GM19023 (cell line): ENCODE measurements around the gene AAMP.

ENCODE experiments used
- ATAC-seq: cut with Tn5 transposase; IDR thresholded peaks from one replicate; pipeline ENCODE4 v1.9.1; 2021; ENCODE audit warnings: mild to moderate bottlenecking, moderate library complexity; ENCODE audit not compliant: unreplicated experiment

The AAMP gene

DNA sequence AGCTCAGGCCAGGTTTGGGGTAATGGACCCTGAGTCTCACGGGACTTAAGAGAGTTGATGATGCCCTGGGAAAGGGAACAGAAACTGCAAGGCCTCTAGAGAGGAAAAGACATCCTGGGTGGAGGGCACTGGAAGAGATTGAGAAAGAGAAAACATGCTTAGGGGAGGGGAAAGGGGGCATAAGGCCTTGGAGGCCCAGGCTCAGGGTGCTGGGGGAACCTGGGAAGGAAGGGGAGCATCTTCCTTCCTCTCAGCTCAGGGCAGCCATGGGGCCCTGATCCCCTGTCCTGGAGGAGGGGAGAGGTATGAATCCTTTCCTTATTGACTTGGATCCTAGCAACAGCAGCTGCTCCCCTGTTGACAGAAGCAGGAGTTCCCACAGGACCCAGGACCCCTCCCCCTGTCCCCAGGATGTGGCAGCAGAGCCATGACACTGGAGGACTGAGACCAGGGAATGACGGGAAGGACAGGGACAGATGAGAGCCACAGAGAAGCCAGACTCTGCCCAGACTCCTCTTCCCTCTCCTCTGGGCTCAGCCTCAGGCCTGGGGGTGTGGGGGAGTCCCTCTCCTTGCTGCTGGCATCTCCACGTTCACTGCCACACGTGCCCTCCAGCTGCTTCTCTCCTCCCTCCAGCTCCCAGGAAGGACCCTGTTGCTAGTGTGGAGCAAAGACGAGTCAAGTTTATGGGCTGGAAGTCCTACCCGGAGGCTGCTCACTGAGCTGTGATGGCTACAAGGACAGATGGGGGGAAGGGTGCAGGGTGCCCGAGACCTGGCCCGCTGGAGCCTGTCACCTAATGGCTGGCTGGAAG is 8.3 kb downstream of the AAMP start:
- ATAC-seq: no peak

DNA sequence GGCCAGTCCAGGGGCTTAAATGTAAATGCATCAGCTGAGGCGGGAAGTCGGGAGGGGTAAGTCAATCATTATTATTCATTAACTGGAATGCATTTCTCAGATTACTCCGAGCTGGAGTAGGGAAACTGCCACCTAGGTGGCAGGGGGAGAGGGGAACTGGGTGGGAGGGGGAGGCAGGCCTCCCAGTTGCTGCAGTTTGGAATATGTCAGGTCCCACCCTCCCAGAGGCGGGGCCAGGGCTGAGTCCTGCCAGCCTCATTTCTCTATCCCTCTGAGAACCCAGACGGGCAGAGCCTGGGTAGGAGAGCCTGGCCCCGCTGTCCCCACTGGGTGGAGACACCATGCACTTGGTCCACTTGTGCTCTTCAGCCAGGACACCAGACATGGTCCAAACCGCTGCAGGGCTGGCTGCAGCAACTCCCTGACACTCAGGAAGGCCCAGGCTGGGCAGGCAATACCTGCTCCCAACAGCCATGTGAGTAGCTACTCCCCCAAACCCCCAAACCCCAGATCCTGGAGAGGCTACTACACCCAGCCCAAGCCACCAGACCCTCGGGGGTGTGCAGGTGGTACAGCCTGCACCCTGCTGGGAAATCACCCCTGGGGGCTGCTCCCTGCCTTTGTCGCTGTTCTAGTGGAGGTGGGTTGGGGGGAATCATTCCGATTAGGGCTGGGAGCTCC is 9.1 kb downstream of the AAMP start, which contains the start of gene GPBAR1:
TSS of gene GPBAR1 (plus strand) at position 274 of the 681 bp plus-strand sequence. CDS start 1,710 bp downstream, outside the sequence.
- no peak for ATAC-seq

DNA sequence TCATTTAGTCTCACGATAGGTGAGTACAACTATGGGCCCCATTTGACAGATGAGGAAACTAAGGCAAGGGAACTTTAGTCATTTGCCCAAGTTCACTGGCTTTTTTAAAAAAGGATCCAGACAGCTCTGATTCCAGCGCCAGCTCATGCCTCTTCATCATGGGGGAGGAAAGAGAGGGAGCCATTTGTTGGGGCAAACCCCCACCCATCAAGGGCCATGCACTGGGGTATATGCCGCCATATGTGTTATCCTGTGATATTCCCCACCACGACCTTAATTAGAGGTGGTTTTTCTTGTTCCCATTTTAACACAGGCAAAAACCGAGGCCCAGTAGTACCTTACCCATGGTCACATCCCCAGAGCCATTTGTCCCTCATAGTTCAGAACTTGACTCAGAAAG is 9.8 kb downstream of the AAMP start:
- no peak for ATAC-seq

DNA sequence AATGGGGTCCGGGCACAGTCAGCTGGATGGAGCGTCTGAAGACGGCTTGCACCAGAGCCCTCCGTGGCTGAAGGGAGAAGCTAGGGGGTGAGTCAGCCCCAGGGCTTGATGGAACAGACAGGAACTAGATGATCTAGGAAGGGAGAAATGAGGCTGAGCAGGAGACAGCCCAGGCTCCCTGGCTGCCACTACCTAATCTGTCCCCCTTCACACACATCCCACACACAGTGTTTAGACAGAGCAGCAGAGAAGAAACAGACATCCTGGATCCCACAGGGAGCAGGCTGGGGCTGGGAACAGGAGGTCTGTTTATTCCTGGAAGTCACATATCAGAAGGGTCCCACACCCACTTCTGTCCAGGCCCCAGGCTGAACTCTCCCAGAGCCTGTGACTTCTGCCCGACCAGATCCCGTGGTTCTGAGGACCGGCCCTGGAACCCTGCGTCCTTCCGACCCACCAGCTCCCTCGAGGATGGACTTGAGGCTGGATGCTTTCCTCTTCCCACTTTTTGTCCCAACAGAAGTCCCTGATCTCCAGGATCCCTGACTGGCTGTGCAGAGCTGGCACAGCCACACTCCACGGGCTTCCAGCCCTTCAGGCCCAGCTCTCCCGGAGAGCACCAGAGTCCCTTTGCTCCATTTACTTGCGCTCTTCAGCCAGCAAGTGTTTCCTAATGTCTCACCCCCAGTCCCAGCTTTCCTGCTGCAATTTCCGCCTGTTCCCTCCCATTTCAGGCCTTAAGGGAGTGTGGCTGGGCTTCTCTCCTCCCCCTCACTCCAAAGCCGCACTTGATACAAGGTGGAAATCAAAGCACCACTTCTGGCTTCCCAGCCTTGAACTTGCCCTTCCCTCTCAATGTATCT is 10.6 kb downstream of the AAMP start:
- ATAC-seq: no peak

DNA sequence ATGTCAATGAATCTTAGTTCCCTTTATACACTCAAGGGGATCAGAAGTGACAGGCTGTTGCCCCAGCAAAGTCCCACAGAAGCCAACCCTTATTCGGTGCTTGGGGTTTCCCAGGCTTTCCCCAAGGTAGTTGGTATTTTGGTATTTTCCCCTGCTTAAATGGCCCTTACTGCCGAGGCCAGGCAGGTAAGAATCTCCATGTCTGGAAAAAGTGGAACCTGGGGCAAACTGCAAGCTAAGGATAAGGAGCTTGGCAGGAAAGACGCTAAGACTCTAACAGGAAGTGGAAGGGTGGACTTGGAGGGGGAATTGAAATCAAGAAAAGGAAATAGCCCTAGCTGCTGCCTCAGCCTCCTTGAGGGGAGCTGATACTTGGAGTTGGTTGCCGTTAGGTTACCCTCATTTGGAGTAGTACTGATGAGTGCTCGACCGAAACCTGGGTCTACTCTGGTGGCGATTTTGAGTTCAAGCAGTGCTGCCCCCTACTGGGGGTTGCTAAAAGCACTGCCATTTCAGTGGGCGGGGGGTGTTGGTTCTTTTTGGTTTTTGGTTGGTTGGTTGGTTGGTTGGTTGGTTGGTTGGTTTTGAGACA is 12.5 kb downstream of the AAMP start:
- ATAC-seq: peak; percentile 64

DNA sequence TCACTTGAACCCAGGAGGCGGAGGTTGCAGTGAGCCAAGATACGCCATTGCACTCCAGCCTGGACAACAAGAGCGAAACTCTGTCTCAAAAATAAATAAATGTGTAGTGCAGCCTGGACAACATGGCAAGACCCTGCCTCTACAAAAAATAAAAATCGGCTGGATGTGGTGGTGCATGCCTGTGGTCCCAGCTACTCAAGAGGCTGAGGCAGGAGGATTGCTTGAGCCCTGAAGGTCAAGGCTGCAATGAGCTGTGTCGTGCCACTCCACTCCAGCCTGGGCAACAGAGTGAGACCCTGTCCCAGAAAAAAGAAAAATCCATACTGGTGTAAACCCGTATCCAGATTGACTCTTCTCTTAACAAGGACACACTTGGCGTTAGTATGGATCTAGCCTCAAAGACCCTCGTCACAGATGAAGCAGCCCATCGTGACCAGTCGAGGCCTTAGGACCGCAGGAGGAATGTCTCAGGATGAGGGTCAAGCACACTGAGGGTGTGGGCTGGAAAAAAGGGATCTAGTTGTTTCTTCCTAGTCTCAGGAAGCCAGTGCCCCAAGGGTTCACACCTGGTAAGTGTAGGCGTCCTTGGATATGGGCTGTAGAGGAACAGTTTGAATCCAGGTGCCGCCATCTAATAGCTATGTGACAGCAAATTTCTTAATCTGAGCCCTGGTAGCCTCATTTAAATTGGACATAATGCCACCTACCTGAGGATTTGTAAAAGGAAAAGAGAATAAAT is 13.2 kb downstream of the AAMP start:
- peak; percentile 8 for ATAC-seq

DNA sequence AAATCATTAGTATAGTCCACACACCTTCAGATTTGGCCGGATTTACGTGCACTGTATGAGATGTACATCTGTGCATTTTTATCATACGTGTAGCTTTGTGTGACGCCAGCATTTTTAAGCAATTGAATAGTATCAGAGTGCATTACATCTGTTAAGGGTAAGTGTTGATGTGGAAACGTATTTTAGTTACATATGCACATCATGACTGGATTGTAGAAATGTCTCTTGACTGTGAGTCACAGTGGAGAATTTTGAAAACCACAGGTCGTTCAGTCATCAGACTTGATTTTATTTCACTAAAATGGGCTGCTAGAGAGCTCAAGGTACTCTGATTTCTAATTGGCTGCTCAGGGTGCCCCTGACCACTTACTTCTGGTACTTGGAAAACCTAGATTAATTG is 14.5 kb downstream of the AAMP start:
- no peak for ATAC-seq

DNA sequence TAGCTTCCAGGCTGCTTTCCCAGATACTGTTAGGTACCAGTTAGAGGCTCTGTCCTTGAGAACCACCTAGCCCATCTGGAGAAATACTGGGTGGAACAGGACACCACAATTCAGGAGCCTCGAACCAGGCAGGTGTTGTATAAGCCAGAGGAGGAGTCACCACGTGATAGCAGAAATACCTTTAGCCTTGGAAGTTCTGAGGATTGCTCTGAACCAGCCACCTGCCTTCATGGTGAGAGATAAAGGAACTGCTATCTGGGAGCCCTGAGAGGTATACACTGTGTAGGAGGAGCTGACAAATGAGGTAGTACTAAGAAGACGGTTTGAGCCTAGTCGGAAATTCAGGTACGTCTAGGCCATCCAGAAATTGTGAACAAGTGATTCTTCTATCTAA is 16.7 kb downstream of the AAMP start:
- no peak for ATAC-seq

DNA sequence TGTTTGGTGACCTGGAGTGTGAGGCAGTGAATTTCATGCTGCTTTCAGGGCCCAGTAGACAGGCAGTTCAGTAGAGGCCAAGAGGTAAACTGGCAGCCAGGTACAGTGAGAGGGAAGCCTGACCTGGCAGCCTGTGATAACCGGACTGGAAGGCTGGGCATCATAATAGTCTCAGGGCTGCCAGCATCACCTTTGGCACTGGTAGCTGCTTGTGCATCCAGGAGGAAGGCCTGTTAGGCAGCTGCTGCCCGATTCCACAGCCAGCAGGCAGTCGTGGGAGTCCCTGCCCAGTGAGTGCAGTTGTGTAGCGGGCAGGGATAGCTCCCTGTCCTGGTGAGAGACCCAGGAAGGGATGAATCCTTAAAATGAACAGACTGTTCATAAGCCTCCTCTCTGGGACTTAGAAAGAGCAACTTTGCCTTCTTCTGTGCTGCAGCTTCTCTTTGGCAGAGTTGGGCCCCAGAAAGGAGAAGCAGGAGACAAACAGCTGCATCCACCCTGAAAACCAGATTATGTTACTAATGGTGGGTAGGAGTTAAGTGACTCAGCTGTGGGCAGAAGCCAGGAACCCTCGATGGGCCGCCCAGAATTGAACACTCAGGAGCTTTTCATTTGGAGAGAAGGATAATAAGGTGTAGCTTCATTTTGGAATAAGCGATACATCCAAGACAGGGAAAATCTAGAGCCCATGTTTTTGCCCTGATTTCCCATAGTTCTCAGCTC is 17.3 kb downstream of the AAMP start:
- ATAC-seq: no peak

DNA sequence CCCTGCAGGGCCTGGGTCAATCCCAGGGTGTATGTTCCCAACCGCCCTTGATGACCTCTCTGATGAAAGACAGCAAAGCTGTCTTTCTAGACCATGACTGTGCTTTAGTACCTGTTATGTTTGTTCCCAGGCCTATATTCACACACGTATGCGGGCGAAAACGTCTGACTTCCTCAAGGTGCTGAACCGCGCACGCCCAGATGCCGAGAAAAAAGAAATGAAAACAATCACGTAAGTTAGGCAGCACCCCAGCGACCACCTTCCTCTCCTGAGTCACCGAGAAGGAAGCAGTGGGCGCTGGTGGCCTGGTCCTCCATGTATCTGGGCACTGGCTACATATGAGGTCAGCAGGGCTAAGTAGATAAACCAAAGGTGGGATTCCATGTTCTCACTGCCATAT is 20.2 kb downstream of the AAMP start:
- ATAC-seq: no peak

DNA sequence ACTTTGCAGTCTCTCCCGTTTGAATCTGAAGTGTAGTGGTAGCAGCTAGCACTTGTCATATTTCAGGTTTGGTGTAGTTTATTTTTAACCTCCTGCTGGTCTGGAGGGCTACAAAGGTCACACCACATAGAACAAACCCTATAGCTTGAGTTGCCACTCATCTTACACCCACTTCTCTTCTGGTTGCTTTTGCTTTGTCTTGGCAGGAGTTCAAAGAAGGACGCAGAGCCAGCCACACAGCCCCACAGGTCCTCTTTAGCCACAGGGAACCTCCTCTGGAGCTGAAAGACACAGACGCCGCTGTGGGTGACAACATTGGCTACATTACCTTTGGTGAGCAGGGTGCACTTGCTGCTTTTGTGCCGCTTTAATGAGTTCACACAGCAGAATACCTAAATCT is 24.7 kb downstream of the AAMP start:
- no peak for ATAC-seq

DNA sequence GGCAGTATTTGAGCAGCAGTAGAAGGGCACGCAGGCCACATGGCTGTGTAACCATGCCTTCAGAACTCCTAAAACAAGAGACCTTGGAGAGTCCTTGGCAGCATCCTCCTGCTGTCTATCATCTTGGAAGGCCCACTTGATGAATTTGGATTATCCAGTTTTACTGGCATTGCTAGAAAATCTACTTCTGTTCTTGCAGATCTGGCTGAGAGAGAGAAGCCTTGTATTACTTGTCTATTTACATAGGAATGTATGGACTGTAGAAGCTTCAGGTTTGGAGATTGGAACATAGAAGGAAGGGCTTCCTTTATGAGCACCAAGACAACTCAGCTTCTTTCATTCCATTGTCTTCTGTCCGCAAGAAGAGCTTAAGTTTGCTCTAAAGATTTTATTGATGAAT is 25.3 kb downstream of the AAMP start:
- no peak for ATAC-seq

DNA sequence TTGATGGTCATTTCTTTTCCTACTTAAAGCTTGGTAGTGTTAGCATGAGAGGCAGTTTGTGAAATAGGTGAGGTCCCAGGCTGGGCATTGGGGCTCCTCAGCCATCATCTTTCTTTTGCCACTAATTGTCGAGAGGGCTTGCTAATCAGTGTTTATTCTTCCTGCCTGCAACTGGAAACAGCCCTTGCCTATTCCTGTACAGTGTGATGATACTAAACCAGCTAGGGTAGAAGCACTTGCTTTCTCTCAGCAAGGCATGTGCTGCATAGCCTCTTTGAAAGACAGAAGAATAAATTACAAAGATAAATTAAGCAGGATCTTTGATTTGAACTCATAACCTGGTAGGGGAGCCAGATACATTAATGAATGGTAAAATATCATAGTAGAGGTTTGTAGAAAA is 25.7 kb downstream of the AAMP start:
- ATAC-seq: no peak

DNA sequence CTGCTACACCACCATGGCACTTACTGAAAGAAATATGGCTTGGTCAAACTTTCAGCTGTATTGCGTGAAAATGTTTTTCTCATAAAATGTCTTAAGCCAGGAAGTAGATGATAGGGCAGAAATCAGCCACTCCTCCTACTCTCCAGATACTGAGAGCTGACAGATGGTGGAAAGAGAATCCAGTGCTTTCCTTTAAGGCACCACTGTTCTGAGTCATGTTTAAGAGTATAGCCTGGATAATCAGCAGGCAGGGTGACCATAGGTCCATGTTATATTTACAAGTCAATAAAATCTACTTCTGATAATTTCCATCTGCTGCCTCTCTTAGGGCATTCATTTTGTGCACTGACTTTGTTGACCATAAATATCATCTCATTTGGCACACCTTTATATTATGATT is 31.1 kb downstream of the AAMP start:
- no peak for ATAC-seq

DNA sequence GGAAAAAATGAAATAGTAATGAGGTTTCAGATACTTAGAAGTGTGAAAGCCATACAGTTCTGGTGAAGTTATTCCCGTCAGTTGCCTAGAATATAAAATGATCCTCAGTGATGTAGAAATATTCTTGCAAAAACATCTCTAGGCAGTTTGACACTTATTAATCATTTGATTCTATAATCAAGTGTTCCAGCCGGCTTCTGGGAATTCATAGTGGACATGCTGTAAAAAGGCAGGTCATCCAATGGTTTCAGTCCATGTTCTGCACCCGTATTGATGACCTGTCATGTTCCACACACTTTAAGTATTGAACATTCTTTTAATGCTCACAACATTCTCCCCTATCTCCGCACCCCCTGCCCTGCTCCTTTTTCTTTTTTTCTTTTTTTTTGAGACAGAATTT is 33.1 kb downstream of the AAMP start:
- ATAC-seq: no peak

DNA sequence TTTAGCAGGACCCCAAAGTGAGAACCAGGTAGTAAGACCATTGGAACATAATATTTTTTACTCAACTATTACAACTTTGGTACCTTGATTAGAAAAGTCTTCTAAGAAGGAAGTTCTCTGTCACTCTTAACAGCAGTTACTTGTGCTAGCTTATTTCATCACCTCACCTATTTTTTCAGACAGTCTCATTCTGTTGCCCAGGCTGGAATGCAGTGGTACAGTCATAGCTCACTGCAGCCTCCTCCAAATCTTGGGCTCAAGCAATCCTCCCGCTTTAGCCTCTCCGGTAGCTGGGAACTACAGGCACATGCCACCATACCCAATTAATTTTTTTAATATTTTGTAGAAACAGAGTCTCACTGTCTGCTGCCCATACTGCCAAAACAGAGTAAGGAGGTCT is 34.9 kb downstream of the AAMP start:
- ATAC-seq: no peak

DNA sequence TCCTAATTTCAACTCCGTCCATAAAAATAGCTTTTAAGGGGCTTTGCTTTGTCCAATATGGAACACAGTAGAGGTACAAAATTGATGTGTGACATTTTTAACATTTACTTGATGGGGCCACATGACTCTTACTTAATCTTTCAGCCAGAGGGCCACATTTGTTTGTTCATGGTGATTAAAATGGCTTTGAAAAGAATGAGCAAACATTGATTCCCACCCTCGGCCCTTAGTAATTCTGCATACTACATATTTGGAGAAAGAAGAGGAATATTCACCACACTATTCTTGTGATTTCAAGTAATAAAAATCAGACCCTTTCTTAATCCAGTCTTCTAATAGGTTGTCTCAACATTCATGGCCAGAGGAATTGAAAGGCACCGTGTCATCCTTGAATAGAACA is 35.4 kb downstream of the AAMP start:
- no peak for ATAC-seq

DNA sequence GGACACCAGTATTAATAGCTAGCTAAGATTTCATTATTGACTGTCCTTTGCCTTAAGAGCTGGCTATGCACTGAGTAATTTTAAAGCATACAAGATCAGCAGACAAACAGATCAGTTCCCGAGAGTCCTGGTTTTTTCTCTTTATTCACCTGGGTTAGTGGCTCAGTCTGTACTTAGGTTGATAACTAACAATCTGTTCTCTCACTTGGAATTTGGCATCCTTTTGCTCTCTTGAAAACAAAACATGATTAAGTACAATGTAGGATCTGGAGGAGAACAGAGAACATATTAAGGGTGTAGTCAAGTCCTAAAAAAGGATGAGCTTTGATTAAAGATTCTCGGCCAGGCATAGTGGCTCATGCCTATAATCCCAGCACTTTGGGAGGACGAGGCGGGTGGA is 36.4 kb downstream of the AAMP start:
- no peak for ATAC-seq

DNA sequence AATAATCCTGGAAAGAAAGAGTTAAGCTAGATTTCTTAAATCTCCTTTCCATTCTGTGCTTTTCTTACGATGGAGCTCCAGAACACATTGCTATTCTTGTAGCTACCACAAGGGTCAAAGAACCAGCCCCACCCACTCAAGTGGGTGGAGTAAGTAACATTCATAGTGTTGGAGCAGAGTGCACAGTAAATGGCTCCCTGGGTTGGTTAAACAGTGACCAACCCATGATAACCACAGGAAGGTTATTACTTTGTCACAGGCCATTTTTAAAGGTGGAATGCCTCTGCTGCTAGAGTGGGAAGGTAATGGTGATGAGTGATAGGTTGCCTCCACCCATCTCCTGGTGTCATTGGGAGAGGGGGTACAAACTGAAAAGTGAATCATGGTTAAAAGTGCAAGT is 39.1 kb downstream of the AAMP start:
- peak; percentile 63 for ATAC-seq

DNA sequence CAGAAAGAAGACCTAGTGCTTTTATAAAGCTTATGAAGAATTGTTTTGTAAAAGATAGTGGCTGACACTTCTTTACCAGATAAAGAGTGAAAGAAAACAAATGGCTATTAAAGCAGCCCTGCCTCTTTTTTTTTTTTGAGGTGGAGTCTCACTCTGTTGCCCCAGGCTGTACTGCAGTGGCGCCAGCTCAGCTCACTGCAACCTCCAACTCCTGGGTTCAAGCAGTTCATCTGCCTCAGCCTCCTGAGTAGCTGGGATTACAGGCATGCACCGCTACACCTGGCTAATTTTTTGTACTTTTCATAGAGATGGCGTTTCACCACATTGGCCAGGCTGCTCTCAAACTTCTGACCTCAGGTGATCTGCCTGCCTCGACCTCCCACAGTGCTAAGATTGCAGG is 40.1 kb downstream of the AAMP start:
- no peak for ATAC-seq
